ENCODE data around the gene CREG2. TPM values are rescaled to one million over a fixed set of nuclear protein-coding genes. Genes with fewer than 3 reads are reported as not detected.
"Not testable (repeated sequence)": the region's sequence is repeated elsewhere in the genome, so short reads cannot be mapped to it uniquely, and the experiment has no call there.

Gene CREG2
- total RNA-seq, 1 experiment from 2014 or later = 0.21 TPM

DNA sequence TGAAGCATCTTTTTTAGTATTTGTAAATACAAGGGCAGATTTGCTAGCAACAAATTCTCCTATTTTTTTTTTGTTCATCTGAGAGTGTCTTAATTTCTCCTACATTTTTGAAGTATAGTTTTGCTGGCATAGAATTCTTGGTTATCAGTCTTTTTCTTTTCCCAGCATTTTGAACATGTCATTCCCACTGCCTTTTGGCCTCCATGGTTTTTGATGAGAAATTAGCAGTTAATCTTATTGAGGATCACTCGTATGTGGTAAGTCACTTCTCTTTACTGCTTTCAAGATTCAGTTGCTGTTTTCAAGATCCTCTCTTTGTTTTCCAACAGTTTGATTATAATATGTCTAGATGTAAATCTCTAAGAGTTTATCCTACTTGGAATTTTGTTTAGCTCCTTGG, 61.9 kb downstream of the CREG2 start:
- ChIA-PET CTCF (no interaction called here), POLR2A (no interaction called here)
- Histone ChIP-seq H3K9me3 (ENCODE audit: control insufficient read depth, insufficient read depth, low read depth, low read length) (no peaks in the 10 kb centered on the region), H3K27ac (ENCODE audit: low read length) (no peak overlapping the region), H3K36me3 (ENCODE audit: control insufficient read depth, insufficient read depth, low read length) (no peaks in the 10 kb centered on the region), H3K27me3 (ENCODE audit: control insufficient read depth, insufficient read depth, low read length) (no peaks in the 10 kb centered on the region), H3K4me1 (ENCODE audit: control insufficient read depth, insufficient read depth, low read length) (no peaks in the 10 kb centered on the region), H3K4me3 (ENCODE audit: low read depth in 2 of 2, low read length in 2 of 2) (no peak overlapping the region)
- ATAC-seq (no peak), DNase-seq (ENCODE audit: low read depth, low spot score) (no peak)
- intact Hi-C loops (cut with micrococcal nuclease; ENCODE audit: unreplicated experiment) = no loop called here
- TF ChIP-seq SIN3A (IDR thresholded peaks at IDR 0.05; ENCODE audit: borderline replicate concordance, insufficient read depth, low read depth, low read length) = no peak
- no peak for TF ChIP-seq TCF7L2 (IDR thresholded peaks at IDR 0.05; ENCODE audit: low read depth, low read length)
- TF ChIP-seq, protein P1, sequence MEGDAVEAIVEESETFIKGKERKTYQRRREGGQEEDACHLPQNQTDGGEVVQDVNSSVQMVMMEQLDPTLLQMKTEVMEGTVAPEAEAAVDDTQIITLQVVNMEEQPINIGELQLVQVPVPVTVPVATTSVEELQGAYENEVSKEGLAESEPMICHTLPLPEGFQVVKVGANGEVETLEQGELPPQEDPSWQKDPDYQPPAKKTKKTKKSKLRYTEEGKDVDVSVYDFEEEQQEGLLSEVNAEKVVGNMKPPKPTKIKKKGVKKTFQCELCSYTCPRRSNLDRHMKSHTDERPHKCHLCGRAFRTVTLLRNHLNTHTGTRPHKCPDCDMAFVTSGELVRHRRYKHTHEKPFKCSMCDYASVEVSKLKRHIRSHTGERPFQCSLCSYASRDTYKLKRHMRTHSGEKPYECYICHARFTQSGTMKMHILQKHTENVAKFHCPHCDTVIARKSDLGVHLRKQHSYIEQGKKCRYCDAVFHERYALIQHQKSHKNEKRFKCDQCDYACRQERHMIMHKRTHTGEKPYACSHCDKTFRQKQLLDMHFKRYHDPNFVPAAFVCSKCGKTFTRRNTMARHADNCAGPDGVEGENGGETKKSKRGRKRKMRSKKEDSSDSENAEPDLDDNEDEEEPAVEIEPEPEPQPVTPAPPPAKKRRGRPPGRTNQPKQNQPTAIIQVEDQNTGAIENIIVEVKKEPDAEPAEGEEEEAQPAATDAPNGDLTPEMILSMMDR (IDR thresholded peaks at IDR 0.05) = no peak
- TF ChIP-seq, protein P2, sequence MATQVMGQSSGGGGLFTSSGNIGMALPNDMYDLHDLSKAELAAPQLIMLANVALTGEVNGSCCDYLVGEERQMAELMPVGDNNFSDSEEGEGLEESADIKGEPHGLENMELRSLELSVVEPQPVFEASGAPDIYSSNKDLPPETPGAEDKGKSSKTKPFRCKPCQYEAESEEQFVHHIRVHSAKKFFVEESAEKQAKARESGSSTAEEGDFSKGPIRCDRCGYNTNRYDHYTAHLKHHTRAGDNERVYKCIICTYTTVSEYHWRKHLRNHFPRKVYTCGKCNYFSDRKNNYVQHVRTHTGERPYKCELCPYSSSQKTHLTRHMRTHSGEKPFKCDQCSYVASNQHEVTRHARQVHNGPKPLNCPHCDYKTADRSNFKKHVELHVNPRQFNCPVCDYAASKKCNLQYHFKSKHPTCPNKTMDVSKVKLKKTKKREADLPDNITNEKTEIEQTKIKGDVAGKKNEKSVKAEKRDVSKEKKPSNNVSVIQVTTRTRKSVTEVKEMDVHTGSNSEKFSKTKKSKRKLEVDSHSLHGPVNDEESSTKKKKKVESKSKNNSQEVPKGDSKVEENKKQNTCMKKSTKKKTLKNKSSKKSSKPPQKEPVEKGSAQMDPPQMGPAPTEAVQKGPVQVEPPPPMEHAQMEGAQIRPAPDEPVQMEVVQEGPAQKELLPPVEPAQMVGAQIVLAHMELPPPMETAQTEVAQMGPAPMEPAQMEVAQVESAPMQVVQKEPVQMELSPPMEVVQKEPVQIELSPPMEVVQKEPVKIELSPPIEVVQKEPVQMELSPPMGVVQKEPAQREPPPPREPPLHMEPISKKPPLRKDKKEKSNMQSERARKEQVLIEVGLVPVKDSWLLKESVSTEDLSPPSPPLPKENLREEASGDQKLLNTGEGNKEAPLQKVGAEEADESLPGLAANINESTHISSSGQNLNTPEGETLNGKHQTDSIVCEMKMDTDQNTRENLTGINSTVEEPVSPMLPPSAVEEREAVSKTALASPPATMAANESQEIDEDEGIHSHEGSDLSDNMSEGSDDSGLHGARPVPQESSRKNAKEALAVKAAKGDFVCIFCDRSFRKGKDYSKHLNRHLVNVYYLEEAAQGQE (IDR thresholded peaks at IDR 0.05; ENCODE audit: insufficient read depth in 1 of 2, low read depth in 2 of 2, low read length in 1 of 2) = no peak
- TF ChIP-seq POLR2AphosphoS5 (IDR thresholded peaks at IDR 0.05; ENCODE audit: low read depth, low read length) = no peak
- in situ Hi-C loops (cut with HindIII; ENCODE audit: low pct_unique_long_range_greater_than_20kb, low sequenced_read_pairs) = no loop called here
- BruUV-seq (replicated peaks) = no TSS peak

DNA sequence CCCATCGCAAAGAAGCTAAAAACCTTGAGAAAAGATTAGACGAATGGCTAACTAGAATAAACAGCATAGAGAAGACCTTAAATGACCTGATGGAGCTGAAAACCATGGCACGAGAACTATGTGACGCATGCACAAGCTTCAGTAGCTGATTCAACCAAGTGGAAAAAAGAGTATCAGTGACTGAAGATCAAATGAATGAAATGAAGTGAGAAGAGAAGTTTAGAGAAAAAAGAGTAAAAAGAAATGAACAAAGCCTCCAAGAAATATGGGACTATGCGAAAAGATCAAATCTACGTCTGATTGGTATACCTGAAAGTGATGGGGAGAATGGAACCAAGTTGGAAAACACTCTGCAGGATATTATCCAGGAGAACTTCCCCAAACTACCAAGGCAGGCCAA, 70.7 kb downstream of the CREG2 start:
- intact Hi-C loops (cut with micrococcal nuclease; ENCODE audit: unreplicated experiment); H3K4me1 ChIP-seq (ENCODE audit: control insufficient read depth, insufficient read depth, low read length); H3K4me3 ChIP-seq (ENCODE audit: low read depth in 2 of 2, low read length in 2 of 2); H3K9me3 ChIP-seq (ENCODE audit: control insufficient read depth, insufficient read depth, low read depth, low read length); H3K36me3 ChIP-seq (ENCODE audit: control insufficient read depth, insufficient read depth, low read length); BruUV-seq (replicated peaks); DNase-seq (ENCODE audit: low read depth, low spot score); CTCF ChIA-PET; H3K27ac ChIP-seq (ENCODE audit: low read length); ATAC-seq; H3K27me3 ChIP-seq (ENCODE audit: control insufficient read depth, insufficient read depth, low read length); in situ Hi-C loops (cut with HindIII; ENCODE audit: low pct_unique_long_range_greater_than_20kb, low sequenced_read_pairs): not testable (repeated sequence)
- POLR2A ChIA-PET = interaction anchor here (0.6 kb wide), 1 partner anchor 429 kb away, joined by 3 read pairs; no protein-coding TSS in a partner anchor

DNA sequence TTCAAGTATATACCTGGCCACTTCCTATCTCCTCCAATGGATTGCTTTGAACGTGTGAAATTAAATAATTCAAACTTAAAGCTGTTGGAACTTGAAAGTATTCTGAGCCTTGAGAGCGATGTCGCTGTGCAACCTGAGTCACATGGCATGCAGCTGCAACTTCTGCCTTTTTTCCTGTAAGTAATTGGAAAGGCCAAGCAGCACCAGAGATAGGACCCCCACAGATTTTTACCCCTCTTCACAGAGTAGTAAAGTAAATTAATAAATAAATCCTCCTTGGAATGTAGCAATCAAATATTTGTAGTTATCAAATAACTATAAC, 75.6 kb downstream of the CREG2 start:
- Histone ChIP-seq H3K4me3 (ENCODE audit: low read depth in 2 of 2, low read length in 2 of 2) (no peak overlapping the region), H3K27me3 (ENCODE audit: control insufficient read depth, insufficient read depth, low read length) (0 out of 2 replicates have a peak, but pooled peaks cover 2% of the 10 kb centered on the region), H3K27ac (ENCODE audit: low read length) (no peak overlapping the region), H3K36me3 (ENCODE audit: control insufficient read depth, insufficient read depth, low read length) (no peaks in the 10 kb centered on the region; the same call in 1 of the 2 replicates), H3K9me3 (ENCODE audit: control insufficient read depth, insufficient read depth, low read depth, low read length) (no peaks in the 10 kb centered on the region), H3K4me1 (ENCODE audit: control insufficient read depth, insufficient read depth, low read length) (0 out of 2 replicates have a peak, but pooled peaks cover 3% of the 10 kb centered on the region)
- BruUV-seq (replicated peaks) = no TSS peak
- in situ Hi-C loops (cut with HindIII; ENCODE audit: low pct_unique_long_range_greater_than_20kb, low sequenced_read_pairs) = no loop called here
- CTCF ChIA-PET = no interaction called here
- intact Hi-C loops (cut with micrococcal nuclease; ENCODE audit: unreplicated experiment) = no loop called here
- POLR2A ChIA-PET = no interaction called here
- ATAC-seq (no peak), DNase-seq (ENCODE audit: low read depth, low spot score) (no peak)
- TF ChIP-seq, protein P2 (IDR thresholded peaks at IDR 0.05; ENCODE audit: insufficient read depth in 1 of 2, low read depth in 2 of 2, low read length in 1 of 2) = no peak
- TF ChIP-seq POLR2AphosphoS5 (IDR thresholded peaks at IDR 0.05; ENCODE audit: low read depth, low read length) (no peak), TCF7L2 (IDR thresholded peaks at IDR 0.05; ENCODE audit: low read depth, low read length) (no peak), SIN3A (IDR thresholded peaks at IDR 0.05; ENCODE audit: borderline replicate concordance, insufficient read depth, low read depth, low read length) (no peak)
- TF ChIP-seq, protein P1 (IDR thresholded peaks at IDR 0.05) = no peak
